ENCODE data around the gene PRELP.
"Not testable (repeated sequence)": the region's sequence is repeated elsewhere in the genome, so short reads cannot be mapped to it uniquely, and the experiment has no call there.

Gene PRELP

DNA sequence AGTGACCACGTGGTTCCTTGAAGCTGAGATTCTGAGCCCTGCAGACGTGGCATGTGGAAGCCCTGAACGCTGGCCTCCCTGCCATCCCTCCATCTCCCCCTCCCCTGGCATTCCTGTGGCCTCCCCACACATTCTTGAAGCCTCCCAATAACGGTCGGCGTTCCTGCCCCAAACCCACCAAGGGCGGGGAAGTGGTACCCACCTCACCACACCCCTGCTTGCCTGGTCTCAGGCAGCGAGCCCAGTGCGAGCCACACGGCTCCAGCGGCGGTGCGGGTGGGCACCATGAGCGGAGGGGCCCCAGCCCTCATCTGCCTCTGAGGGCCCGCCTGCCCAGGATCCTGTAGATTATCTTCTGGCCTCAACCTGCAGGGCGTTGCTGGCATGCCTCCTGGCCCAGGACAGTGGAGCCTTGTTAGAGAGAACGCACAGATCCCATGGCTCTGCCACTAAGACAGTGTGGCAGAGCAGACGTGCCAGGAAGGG is 20.6 kb upstream of the PRELP start:
- DNase-seq: no peak

DNA sequence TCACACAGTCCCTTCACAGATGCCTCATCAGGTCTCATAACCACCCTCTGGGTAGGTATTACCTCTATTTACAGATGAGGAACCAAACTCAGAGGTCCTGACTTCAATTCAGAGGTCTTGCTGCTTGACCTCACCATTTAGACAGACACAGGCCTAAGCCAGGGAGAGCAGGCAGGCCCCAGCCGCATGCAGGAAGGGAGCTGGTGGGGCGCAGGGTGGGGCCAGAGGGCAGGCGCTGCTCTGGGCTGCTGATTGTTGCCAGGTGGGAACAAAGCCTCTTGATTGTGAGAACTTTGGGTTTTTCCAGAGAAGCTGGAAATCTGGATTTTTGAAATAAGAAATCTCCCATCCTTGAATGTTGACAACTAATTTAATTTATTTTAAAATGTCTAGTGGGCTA is 19.9 kb upstream of the PRELP start:
- no peak for DNase-seq

DNA sequence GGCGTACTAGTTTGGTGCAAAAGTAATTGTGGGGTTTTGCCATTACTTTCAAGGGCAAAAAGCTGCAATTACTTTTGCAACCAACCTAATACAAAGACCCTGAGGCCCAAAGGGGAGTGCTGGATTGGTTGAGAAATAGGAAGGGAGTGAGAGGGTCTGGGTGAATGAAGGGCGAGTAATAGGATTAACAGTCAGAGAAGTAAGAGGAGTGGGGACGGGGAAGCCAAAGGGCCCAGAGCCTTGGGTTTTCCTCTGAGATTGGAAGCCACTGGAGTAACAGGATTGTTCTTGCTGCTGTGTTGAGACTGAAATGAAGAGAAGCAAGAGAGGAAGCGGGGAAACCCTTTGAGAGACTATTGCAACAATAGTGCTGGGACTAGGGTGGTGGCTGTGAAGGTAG is 19.0 kb upstream of the PRELP start:
- DNase-seq: no peak

DNA sequence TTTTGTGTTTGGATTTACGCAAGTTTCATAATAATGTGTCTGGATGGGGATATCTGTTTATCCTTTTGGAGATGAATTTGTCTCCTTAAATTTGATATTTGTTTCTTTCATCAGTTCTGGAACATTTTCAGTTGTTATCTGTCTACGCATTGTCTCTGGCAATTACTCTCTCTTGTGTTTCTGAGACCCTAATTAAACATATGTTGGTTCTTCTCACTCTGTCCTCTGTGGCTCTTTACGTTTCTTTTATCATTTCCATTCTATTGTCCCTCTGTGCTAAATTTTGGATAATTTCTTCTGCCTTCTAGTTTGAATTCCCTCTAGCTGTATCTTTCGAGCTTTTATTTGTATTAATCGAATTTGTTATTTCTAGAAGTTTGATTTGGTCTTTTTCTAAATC is 17.5 kb upstream of the PRELP start:
- no peak for DNase-seq

DNA sequence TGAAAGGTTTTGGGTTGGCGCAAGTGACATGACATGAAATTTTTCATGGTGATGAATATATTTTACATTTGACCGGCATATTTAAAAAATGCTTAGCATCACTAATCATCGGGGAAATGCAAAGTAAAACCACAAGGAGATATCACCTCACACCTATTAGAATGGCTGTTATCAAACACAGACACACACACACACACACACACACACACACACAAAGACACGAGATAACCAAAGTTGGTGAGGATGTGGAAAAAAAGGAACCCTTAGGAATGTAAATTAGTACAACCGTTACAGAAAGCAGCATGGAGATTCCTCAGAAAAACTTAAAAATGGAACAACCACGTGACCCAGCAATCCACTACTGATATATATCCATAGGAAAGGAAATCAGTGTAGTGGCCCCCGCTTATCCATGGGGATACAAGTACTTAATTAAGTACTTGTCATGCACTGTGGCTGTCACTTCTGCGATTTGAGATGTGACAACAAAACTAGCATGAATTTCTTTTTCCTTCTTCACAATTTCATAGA is 15.9 kb upstream of the PRELP start:
- DNase-seq: no peak

DNA sequence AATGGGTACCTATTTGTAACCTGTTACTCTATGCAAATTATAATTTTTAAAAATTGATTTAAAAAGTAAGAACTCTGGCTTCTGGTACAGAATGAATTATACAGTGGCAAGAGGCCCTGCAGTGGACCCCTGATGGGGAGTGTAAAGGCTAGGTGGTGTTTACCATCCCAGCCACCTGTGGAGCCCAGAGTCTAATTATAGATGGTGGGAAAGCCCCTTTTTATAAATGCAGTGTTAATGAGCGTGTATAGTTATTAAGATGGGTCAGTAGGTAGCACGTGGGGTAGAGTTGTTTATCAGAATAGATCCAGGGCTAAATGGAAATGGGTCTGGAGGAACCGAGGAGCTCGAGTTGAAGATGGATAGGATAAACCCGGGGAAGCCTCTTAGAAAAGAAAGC is 13.9 kb upstream of the PRELP start:
- DNase-seq: no peak

DNA sequence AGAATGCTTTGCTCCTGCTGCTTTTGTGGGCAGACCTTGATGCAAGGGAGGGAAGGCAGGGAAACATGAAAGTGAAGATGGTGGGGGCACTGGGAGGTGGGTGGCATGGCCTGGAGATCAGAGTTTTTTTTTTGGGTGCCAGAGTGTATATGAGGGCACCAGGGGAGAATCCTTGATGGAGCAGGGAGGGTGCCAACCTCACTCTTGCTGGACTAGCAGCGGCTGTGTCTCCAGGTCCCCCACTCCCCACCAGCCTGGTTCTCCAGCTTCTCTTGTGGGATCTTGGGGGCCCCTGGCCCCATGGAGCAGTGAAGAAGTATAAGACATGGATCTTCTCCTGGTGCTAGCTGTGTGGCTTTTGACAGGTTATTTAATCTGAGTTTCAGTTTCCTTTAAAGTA is 13.5 kb upstream of the PRELP start:
- DNase-seq: no peak

DNA sequence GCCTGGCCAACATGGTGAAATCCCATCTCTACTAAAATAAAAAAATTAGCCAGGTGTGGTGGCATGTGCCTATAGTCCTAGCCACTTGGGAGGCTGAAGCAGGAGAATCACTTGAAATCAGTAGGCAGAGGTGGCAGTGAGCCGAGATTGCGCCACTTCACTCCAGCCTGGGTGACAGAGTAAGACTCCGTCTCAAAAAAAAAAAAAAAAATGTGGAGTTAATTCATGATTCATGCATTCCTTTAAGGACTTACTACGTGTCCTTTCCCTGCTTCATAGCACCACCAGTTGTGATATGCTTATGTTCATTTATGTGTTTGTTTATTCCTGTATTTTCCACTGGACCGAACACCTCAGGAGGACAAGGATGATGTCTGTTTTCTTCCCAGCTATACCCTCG is 12.7 kb upstream of the PRELP start:
- DNase-seq: no peak

DNA sequence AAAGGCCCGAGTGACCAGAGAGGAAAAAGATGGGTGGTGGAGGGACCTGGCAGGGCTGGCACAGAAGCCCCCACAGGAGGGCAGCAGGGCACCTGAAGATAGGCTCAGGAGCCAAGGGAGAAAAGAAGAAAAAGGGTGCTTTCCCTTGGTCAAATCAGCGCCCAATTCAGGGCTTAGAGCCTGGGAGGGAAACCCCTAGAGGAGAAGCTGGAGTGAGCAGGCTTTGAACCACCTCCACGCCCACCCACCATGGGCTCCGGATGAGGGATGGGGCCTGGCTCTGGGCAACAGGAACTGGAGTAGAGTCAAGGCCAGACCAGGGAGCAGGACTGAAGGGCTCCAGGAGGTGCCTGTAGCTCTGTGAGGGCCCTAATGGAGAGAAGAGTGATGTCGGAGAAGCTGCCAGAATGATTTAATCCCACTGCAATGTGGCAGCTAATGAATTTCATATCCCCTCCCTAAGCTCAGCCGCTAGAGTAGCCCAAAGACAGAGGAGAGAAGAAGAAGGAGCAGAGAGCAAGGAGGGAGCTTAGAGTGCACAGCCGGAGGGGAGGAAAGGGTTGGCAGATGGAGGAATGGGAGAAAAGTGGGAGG is 12.0 kb upstream of the PRELP start:
- no peak for DNase-seq

DNA sequence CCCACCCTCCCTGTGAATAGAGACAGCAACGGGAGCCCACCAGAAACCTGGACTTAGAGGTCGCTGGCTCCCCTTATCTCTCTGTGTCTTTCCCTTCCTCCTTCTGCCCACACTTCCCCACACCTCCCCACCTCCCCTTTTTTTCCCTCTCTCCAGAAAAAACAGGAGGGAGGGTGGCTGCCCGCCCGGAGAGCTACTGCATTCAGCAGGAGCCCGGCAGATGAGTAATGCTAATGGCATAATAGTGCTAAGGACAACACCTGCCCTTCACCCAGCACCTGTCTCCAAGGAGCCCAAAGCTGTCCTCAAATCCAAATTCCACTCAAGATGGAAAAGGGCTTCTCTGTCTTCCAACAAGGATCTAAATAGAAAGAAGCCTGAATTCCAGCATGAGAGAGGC is 11.4 kb upstream of the PRELP start:
- DNase-seq: no peak

DNA sequence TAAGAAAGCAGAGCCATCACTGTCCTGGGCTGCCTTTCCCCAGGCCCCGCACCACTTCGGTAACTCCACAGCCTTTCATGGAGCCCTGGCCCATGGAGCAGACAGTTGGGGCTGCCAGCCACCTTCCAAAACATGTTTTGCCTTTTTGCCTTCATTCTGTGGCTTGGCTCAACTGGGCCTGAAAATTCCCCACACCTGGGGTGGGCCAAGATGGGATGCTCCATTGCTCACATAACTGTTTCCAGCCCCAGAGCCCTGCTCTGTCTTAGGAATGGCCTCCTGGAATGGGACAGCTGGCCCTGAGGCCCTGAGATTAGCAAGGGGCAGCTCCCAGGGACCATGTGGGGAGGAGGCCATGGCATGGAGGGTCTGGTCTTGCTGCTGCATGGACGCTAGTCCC is 10.9 kb upstream of the PRELP start:
- DNase-seq: no peak

DNA sequence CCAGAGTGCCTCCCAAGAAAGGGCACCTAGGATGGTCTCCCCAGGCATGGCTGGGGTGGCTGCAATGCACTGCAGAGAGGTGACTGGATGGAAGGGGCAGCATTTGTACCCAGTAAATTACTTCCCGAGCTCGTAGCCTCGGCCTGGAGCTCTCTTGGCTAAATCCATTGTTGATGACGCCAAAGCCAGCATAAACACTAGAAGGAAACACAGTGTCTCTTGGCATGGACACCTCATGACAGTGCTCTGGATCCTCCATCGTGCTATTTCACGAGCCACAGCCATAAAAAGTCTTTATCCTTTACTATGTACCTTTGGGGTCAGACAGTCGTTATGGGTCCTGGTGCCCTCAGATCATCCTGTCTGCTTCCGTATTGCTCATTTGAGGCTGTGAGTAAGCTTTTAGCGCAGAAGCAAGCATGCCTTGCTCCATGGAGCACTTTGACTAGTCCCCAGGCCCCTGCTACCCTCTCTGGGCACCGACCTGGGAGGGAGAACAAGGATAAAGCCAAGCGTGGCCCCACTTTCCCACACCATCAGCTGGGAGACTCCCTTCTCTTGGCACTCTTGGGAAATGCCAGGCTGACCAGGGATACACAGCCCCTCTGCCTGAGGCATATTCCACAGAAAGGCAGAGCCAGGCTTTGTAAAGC is 10.3 kb upstream of the PRELP start:
- DNase-seq: no peak

DNA sequence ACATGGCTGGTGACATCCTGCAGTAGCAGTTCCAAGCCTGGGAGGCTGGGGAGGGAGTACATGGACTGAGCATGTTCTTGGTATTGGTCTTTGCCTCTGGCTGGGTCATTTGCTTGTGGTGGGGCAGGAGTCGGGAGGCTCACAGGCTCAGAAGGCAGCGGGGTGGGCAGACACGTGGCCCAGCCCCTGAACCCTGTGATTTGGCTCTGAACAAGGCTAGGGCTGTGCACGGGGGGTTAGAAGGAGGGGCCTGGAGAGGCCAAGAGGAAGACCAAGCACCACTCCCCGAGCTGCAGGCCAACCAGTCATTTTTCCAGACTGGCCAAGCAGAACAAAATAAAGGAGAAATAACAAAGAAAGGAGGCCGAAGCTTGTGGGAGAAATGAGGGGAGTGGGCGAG is 9.7 kb upstream of the PRELP start:
- no peak for DNase-seq

DNA sequence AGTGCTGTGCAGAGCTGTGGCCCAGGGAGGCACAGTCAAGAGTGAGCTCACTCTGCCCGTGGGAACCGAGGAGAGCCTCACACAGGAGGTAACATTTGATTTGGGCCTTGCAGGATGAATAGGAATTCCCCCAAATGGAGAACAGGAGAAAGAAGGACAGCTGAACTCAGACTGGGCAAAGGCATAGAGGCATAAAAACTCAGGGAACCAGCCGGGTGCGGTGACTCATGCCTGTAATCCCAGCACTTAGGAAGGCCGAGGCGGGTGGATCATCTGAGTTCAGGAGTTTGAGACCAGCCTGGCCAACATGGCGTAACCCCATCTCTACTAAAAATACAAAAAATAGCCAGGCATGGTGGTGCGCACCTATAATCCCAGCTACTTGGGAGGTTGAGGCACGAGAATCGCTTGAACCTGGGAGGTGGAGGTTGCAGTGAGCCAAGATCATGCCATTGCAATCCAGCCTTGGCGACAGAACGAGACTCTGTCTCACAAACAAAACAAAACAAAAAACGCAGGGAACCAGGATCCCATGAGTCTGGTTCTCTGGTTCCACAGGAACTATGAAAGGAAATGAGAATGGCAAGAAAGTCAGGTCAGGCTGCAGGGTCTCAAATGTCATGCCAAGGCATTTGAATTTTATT is 8.6 kb upstream of the PRELP start:
- not testable (repeated sequence) for DNase-seq

DNA sequence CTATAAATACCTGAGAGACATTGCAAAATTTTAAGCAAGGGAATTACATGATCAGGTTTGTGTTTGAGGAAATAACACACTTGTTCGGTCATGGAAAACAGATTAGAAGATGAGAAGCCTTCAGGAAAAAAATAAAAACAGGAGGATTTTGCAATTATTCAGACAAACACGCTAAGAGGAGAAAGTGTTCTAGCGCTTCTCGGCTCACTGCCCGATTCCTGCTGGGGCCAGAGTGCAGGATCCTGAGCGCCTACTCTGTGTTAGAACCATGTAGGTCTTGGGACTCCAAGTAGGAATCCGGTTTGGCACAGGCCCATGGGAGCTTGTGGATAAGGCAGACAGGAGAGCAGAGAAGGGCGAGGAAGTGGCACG is 8.1 kb upstream of the PRELP start:
- DNase-seq: no peak

DNA sequence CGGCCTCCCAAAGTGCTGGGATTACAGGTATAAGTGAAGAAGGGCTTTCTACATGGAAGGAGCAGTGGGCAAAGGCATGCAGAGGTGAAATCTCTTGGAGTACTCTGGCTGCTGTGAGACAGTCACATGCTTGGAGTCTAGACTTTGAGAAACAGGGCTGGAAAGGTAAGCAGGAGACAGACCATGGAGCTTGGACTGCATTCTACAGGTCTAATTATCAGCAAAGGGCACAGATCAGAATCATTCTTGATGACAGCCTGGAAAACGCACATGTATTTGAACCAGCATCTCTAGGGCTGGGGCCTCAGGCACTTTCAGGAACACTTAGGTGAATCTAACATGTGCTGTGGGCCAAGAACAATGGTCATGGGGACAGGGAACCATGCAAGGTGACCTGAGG is 7.3 kb upstream of the PRELP start:
- DNase-seq: no peak

DNA sequence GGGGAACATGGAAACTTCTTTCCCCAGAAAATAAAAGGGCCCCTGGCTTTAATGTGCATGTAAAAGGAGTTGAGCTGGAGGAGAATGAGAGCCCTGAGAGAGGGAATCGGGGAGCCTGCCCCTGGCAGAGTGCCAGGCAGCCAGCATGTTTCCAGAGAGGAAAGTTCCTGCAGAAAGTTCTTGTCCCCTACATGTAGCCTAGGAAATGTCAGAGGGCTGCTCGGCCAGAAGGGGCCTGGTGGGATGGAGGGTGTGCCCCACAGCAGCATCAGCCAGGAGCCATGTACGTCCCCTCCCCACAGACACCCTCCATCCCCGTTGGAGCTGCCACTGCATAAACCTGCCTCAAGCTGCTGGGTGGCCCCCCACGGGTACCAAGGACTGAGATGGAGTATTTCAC is 5.4 kb upstream of the PRELP start:
- DNase-seq: no peak

DNA sequence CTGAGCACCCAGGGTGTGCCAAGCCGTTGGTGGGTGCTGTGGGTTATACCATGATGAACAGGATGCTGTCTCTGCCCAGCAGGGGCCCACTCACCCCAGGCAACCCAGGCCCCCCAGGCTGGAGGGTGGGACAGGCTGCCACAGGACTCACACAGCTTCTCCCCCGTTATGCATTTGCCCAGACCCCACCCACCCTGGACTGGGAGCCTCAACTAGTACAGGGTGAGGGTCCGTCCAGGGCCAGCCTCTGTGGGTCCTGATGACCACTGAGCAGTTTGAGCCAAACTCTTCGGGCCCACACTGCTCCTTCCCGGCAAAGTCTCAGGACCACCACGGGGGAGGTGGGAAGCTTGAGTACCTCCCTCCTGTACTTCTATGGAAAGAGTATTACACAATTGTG is 3.8 kb upstream of the PRELP start:
- no peak for DNase-seq

DNA sequence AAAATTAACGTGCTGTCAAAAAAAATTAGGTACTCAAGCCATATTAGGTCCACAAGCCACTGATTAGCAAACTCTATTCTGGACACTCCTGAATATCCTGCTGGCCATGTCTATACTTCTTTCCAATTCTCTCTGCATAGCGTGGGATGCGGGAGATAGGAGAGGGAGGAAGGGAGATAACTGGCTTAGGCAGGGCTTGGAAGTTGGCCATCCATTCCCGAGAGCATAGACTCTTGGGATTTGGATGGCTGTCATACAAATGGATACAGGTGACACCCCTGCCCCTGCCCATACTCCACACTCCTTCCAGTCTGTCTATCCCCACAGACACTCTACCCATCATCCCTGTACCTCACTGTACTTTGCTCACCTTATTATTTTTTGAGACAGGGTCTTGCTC is 2.3 kb upstream of the PRELP start:
- no peak for DNase-seq

DNA sequence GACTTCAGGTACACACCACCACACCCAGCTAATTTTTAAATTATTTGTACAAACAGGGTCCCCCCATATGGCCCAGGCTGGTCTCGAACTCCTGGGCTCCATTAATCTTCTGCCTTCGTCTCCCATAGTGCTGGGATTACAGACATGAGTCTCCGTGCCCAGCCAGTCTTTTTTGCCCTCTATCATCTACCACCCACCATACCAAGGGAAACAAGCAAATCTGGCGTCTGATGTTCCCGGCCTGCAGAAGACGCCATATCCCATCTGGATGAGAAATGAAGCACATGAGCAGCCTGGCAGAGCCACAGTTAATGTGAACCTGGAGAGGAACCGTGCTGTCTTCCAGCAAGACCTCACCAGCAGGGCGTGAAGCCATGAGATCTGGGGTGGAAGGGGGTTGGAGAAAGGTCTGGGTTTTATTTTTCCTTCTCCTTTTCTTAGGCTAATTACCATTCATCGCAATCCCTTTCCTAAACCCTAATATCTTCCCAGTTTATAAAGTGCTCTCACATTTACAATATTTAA is 1.8 kb upstream of the PRELP start:
- DNase-seq: no peak

DNA sequence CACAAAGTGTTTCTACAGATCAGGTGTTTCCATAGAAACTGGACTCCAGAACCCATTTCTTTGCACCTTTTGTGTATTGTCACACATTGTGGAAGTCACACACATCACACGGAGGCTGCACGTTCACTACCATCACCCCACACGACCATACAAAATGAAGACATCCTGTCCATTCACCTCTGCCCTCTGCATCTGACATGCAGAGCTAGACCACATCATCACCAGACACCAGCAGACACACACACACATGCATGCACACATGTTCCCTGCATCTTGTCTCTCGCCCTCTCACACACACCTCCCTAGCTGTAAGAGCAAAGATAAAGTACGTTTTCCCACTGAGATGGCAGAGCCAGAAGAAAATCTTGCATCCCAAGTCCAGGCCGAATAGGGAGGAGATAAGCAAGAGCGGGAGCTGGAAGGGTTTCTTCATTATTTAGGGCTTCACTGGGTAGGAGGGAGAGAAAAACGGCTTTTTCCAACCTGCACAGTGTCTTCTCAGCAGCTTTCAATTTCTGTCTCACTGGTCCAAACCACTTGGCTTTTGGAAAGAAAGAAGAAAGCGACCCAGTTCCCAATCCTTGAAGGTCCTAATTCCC is 709 bp downstream of the PRELP start:
- DNase-seq: no peak

DNA sequence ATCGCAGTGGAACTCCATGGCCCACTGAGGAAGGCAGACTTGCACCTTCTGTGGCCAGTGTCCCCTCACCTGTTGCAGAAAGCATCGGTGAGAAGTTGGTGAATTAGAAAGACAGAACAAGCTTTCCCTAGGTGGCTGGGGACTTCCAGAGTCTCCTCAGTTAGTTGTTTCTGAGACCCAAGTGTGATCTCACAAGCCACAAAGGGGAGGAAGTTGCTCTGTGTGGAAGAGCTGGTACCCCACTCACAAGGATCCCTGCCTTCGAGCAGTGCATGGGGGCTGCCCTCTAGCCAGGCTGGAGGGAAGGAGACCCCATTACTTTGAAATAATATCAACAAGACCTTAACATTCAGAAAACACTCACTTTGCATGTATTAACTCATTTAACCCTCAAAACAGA is 2.1 kb downstream of the PRELP start:
- DNase-seq: no peak

DNA sequence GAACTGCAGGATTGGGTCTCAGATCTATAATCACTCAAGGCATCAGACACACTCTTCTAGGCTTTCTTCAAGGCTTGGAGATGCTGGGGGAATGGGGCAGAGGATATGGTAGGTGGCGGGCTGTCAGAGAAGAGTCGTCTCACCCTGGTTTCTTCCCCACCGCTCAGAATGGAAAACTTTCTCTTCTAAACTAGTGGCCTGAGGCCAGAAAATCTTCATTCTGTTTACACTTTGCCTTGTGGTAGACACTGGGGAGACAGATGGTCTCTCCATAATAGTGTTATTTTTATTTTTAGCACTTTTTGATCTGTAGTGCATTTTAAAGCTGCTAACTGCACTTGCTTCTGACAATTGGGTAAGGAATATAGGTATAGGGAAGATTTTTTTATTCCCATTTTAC is 2.6 kb downstream of the PRELP start:
- no peak for DNase-seq

DNA sequence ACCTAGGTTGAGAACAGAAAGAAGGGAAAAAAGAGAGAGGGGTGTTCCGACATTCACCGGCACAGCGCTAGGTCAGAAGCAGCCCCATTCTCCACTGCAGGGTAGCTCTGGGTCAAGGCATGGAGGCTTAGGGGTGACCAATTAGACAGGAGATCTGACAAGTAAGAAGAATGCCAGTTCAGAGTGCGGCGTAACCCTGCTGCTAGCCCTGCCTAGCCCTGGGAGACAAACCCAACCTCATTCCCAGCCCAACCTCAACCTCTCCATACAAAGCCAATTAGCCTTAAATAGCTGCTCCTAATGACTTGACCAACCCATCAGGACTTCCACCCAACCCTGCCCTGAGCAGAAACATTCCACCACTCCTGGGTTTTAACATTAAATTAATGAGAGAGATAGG is 3.4 kb downstream of the PRELP start:
- no peak for DNase-seq
